OCI-LY1 (cell line): Measurements from ENCODE around the gene TRUB1.

Source experiments
- H2AFZ ChIP-seq: fragments of 200-600 bp; sonication (generic), shearing (Covaris generic); 2 replicates; pipeline ENCODE4 v1.6.0; 2014; ENCODE audit warnings: antibody characterized with exemption, mild to moderate bottlenecking, low read length
- H3F3A ChIP-seq: fragments of 200-600 bp; sonication (generic), shearing (Covaris generic); 2 replicates; pipeline ENCODE4 v1.6.0; 2014; ENCODE audit warnings: mild to moderate bottlenecking, antibody characterized with exemption, low read length, moderate library complexity; ENCODE audit not compliant: insufficient read depth
- H3K27ac ChIP-seq: fragments of 200-600 bp; sonication (generic); 2 replicates; pipeline ENCODE4 v1.5.1; 2014; ENCODE audit warnings: low read length, mixed run types, mild to moderate bottlenecking, low read depth; ENCODE audit not compliant: poor library complexity, severe bottlenecking
- H3K27me3 ChIP-seq: fragments of 200-600 bp; sonication (generic); 2 replicates; pipeline ENCODE4 v1.6.0; 2014; ENCODE audit warnings: antibody characterized with exemption, mild to moderate bottlenecking, low read length, moderate library complexity; ENCODE audit not compliant: insufficient read depth
- H3K36me3 ChIP-seq: fragments of 200-600 bp; sonication (generic); 2 replicates; pipeline ENCODE4 v1.6.1; 2014; ENCODE audit warnings: mild to moderate bottlenecking, antibody characterized with exemption, low read length, moderate library complexity, mixed read lengths; ENCODE audit not compliant: insufficient read depth
- H3K4me1 ChIP-seq: fragments of 200-600 bp; sonication (generic); 2 replicates; pipeline ENCODE4 v1.5.1; 2014; ENCODE audit warnings: mild to moderate bottlenecking, low read length, moderate library complexity; ENCODE audit not compliant: insufficient read depth, severe bottlenecking
- H3K4me2 ChIP-seq: fragments of 200-600 bp; sonication (generic), shearing (Covaris generic); 2 replicates; pipeline ENCODE4 v1.6.1; 2014; ENCODE audit warnings: low read length
- H3K4me3 ChIP-seq: fragments of 200-600 bp; sonication (generic); 2 replicates; pipeline ENCODE4 v1.5.1; 2014; ENCODE audit warnings: low read length, low read depth, mild to moderate bottlenecking, mixed read lengths; ENCODE audit not compliant: poor library complexity, severe bottlenecking
- H3K79me2 ChIP-seq: fragments of 200-600 bp; shearing (Covaris generic); 2 replicates; pipeline ENCODE4 v1.6.1; 2016; ENCODE audit warnings: mixed run types, low read length, mixed read lengths; ENCODE audit not compliant: insufficient read depth
- H3K9ac ChIP-seq: fragments of 200-600 bp; sonication (generic), shearing (Covaris generic); 2 replicates; pipeline ENCODE4 v1.6.1; 2014; ENCODE audit warnings: mild to moderate bottlenecking, low read length, mixed read lengths
- H3K9me2 ChIP-seq: fragments of 200-600 bp; sonication (generic), shearing (Covaris generic); 2 replicates; pipeline ENCODE4 v1.6.1; 2014; ENCODE audit warnings: low read depth, mild to moderate bottlenecking, low read length, mixed read lengths
- H3K9me3 ChIP-seq: fragments of 200-600 bp; shearing (Covaris generic); 2 replicates; pipeline ENCODE4 v1.6.1; 2014; ENCODE audit warnings: low read length, mixed read lengths
- H4K20me1 ChIP-seq: fragments of 200-600 bp; sonication (generic), shearing (Covaris generic); 2 replicates; pipeline ENCODE4 v1.6.0; 2016; ENCODE audit warnings: mild to moderate bottlenecking, low read length; ENCODE audit not compliant: insufficient read depth
- CTCF ChIP-seq: fragments of 200-600 bp; sonication (generic), shearing (Covaris generic); IDR thresholded peaks from 2 replicates; pipeline ENCODE4 v1.5.1; 2017; ENCODE audit warnings: mild to moderate bottlenecking, antibody characterized with exemption, low read length, moderate library complexity, mixed read lengths
- EZH2 ChIP-seq: fragments of 200-600 bp; sonication (generic), shearing (Covaris generic); IDR thresholded peaks from 2 replicates; pipeline ENCODE4 v1.8.0; 2017; ENCODE audit warnings: borderline replicate concordance, mixed run types, mild to moderate bottlenecking, antibody characterized with exemption, low read length, moderate library complexity, mixed read lengths

The TRUB1 gene

GRCh38 chr10:114931072-114931679 lies 6.8 kb upstream of the TRUB1 start:
- Histone ChIP-seq H3K27ac (no peak overlapping the region), H3K4me3 (no peak overlapping the region), H3K27me3 (no peaks in the 10 kb centered on the region; the same call in 1 of the 2 replicates), H3K79me2 (no peaks in the 10 kb centered on the region), H3F3A (no peaks in the 10 kb centered on the region), H4K20me1 (no peaks in the 10 kb centered on the region), H3K4me2 (no peak overlapping the region), H3K9me2 (no peaks in the 10 kb centered on the region), H3K9ac (no peak overlapping the region), H2AFZ (no peak overlapping the region), H3K9me3 (no peaks in the 10 kb centered on the region), H3K4me1 (no peaks in the 10 kb centered on the region), H3K36me3 (no peaks in the 10 kb centered on the region)
- no peak for TF ChIP-seq EZH2
- TF ChIP-seq CTCF = no peak

GRCh38 chr10:114932225-114932624 lies 5.8 kb upstream of the TRUB1 start:
- no peaks in the 10 kb centered on the region for H3K79me2 ChIP-seq
- H3K27me3 ChIP-seq = no peaks in the 10 kb centered on the region; the same call in 1 of the 2 replicates
- H3K27ac ChIP-seq = no peak overlapping the region
- H3K4me2 ChIP-seq = no peak overlapping the region
- no peaks in the 10 kb centered on the region for H3K9me2 ChIP-seq
- H3K9me3 ChIP-seq = no peaks in the 10 kb centered on the region
- no peaks in the 10 kb centered on the region for H3K36me3 ChIP-seq
- no peak overlapping the region for H3K4me3 ChIP-seq
- H2AFZ ChIP-seq = no peak overlapping the region
- no peaks in the 10 kb centered on the region for H3K4me1 ChIP-seq
- no peaks in the 10 kb centered on the region for H3F3A ChIP-seq
- no peak overlapping the region for H3K9ac ChIP-seq
- TF ChIP-seq CTCF (no peak), EZH2 (no peak)
- H4K20me1 ChIP-seq = no peaks in the 10 kb centered on the region

- Histone ChIP-seq H3K4me2 (no peak overlapping the region), H4K20me1 (no peaks in the 10 kb centered on the region), H2AFZ (no peak overlapping the region), H3K9ac (no peak overlapping the region), H3K4me1 (no peaks in the 10 kb centered on the region), H3K36me3 (no peaks in the 10 kb centered on the region), H3K27ac (no peak overlapping the region), H3K79me2 (no peaks in the 10 kb centered on the region), H3K27me3 (no peaks in the 10 kb centered on the region; the same call in 1 of the 2 replicates), H3K9me2 (no peaks in the 10 kb centered on the region), H3K4me3 (no peak overlapping the region), H3F3A (no peaks in the 10 kb centered on the region), H3K9me3 (no peaks in the 10 kb centered on the region)
- TF ChIP-seq CTCF (no peak), EZH2 (no peak)
Measured at GRCh38 chr10:114932945-114933344, 5.0 kb upstream of the TRUB1 start.
